Neural cell (in vitro differentiated cells): Measurements from ENCODE around the gene KATNAL1. TPM values are rescaled to one million over a fixed set of nuclear protein-coding genes. Genes with fewer than 3 reads are reported as not detected.
A peak's percentile ranks its signal among the peaks of the same experiment; 100 is the strongest.

ENCODE experiments used
- H2AFZ ChIP-seq: fragments of 200-600, 300-800 bp; sonication (generic), shearing (Covaris generic); 2 replicates; pipeline ENCODE4 v1.6.0; 2014; ENCODE audit warnings: low read depth, mild to moderate bottlenecking, antibody characterized with exemption, low read length, moderate library complexity
- H3F3A ChIP-seq: fragments of 200-600 bp; shearing (Covaris generic); 2 replicates; pipeline ENCODE4 v1.6.1; 2016; ENCODE audit warnings: mild to moderate bottlenecking, moderate library complexity, mixed read lengths, antibody characterized with exemption, low read length; ENCODE audit not compliant: insufficient read depth, poor library complexity, severe bottlenecking
- H3K27ac ChIP-seq: fragments of 200-600, 300-800 bp; sonication (generic), shearing (Covaris generic); 2 replicates; pipeline ENCODE4 v1.5.1; 2014; ENCODE audit warnings: mild to moderate bottlenecking, low read length, moderate library complexity
- H3K27me3 ChIP-seq: fragments of 300-800, 200-600 bp; sonication (generic), shearing (Covaris generic); 2 replicates; pipeline ENCODE4 v1.6.0; 2014; ENCODE audit warnings: mild to moderate bottlenecking, low read depth, low read length, moderate library complexity; ENCODE audit not compliant: insufficient read depth
- H3K36me3 ChIP-seq: fragments of 300-800, 200-600 bp; sonication (generic), shearing (Covaris generic); 2 replicates; pipeline ENCODE4 v1.5.1; 2014; ENCODE audit warnings: mild to moderate bottlenecking, antibody characterized with exemption, low read length, moderate library complexity; ENCODE audit not compliant: insufficient read depth
- H3K4me2 ChIP-seq: fragments of 300-800, 200-600 bp; sonication (generic), shearing (Covaris generic); 2 replicates; pipeline ENCODE4 v1.6.0; 2014; ENCODE audit warnings: mild to moderate bottlenecking, low read length
- H3K4me3 ChIP-seq: fragments of 300-800, 200-600 bp; sonication (generic), shearing (Covaris generic); 2 replicates; pipeline ENCODE4 v1.5.1; 2014; ENCODE audit warnings: mild to moderate bottlenecking, low read length, moderate library complexity
- H3K79me2 ChIP-seq: fragments of 200-600 bp; shearing (Covaris generic); replicated peaks from 2 replicates; pipeline ENCODE4 v1.6.0; 2014; ENCODE audit warnings: mild to moderate bottlenecking, low read length, moderate library complexity; ENCODE audit not compliant: insufficient read depth
- H3K9ac ChIP-seq: fragments of 300-800, 200-600 bp; sonication (generic), shearing (Covaris generic); 2 replicates; pipeline ENCODE4 v1.6.1; 2016; ENCODE audit warnings: mild to moderate bottlenecking, low read length, mixed read lengths
- H3K9me2 ChIP-seq: fragments of 200-600 bp; shearing (Covaris generic); 2 replicates; pipeline ENCODE4 v1.6.1; 2016; ENCODE audit warnings: mild to moderate bottlenecking, low read length, mixed read lengths; ENCODE audit not compliant: insufficient read depth
- H3K9me3 ChIP-seq: fragments of 200-600, 300-800 bp; sonication (generic), shearing (Covaris generic); 2 replicates; pipeline ENCODE4 v1.6.1; 2016; ENCODE audit warnings: mild to moderate bottlenecking, mixed run types, low read length, moderate library complexity, mixed read lengths
- H4K20me1 ChIP-seq: fragments of 200-600 bp; shearing (Covaris generic); 2 replicates; pipeline ENCODE4 v1.6.1; 2016; ENCODE audit warnings: mild to moderate bottlenecking, mixed run types; ENCODE audit not compliant: insufficient read depth
- CTCF ChIP-seq: fragments of 450-650 bp; IDR thresholded peaks from 2 replicates; pipeline ENCODE4 v1.5.1; 2014; ENCODE audit warnings: antibody characterized with exemption, mild to moderate bottlenecking, moderate library complexity; ENCODE audit not compliant: poor library complexity, severe bottlenecking
- EP300 ChIP-seq: fragments of 450-650 bp; conservative IDR thresholded peaks from 2 replicates; pipeline ENCODE4 v1.6.1; 2014; ENCODE audit warnings: antibody characterized with exemption, mild to moderate bottlenecking, moderate library complexity; ENCODE audit not compliant: poor library complexity, severe bottlenecking
- EZH2 ChIP-seq: fragments of 200-600, 300-800 bp; shearing (Covaris generic), sonication (generic); IDR thresholded peaks from 2 replicates; pipeline ENCODE4 v1.6.1; 2014; ENCODE audit warnings: antibody characterized with exemption, low read length, borderline replicate concordance, mild to moderate bottlenecking; ENCODE audit not compliant: insufficient read depth, poor library complexity, severe bottlenecking
- MXI1 ChIP-seq: fragments of 450-650 bp; conservative IDR thresholded peaks from 2 replicates; pipeline ENCODE4 v1.6.1; 2014; ENCODE audit warnings: antibody characterized with exemption, mild to moderate bottlenecking; ENCODE audit not compliant: poor library complexity, severe bottlenecking
- POLR2AphosphoS5 ChIP-seq: IDR thresholded peaks from 2 replicates; pipeline ENCODE4 v1.6.1; 2012
- RAD21 ChIP-seq: fragments of 450-650 bp; conservative IDR thresholded peaks from 2 replicates; pipeline ENCODE4 v1.6.1; 2014; ENCODE audit warnings: antibody characterized with exemption, mild to moderate bottlenecking, moderate library complexity
- REST ChIP-seq: IDR thresholded peaks from 2 replicates; pipeline ENCODE4 v1.6.1; 2012; ENCODE audit warnings: borderline replicate concordance
- SMC3 ChIP-seq: fragments of 450-650 bp; conservative IDR thresholded peaks from 2 replicates; pipeline ENCODE4 v1.6.1; 2014; ENCODE audit warnings: antibody characterized with exemption, mild to moderate bottlenecking, moderate library complexity; ENCODE audit not compliant: poor library complexity
- TAF1 ChIP-seq: IDR thresholded peaks from 2 replicates; pipeline ENCODE4 v1.6.1; 2012; ENCODE audit warnings: low read depth
- polyA minus RNA-seq: library from RNA; depleted of rRNA, polyadenylated mRNA; stranded (reverse); fragments of >200 nt; gene quantifications from 2 replicates; pipeline ENCODE4 v1.2.3, GENCODE V29; 2014
- polyA plus RNA-seq: library from polyadenylated mRNA; depleted of rRNA; stranded (reverse); fragments of >200 nt; gene quantifications from 2 replicates; pipeline ENCODE4 v1.2.3, GENCODE V29; 2014

KATNAL1 gene
- polyA plus RNA-seq, result 21.9 and 24.9 TPM in 2 replicates
- polyA minus RNA-seq, result 57.7 and 76.3 TPM in 2 replicates

GRCh38 chr13:30307194-30307970 is at the start of gene KATNAL1:
Gene KATNAL1 (minus strand): TSS chr13:30307551. CDS start chr13:30283777, 23,774 bp downstream.
- H3K9ac ChIP-seq, result peak within 1 kb of the TSS; percentile 86
- peak within 1 kb of the TSS; percentile 79 for H3K27ac ChIP-seq
- H2AFZ ChIP-seq, result peak within 1 kb of the TSS; percentile 79
- no peaks in the 10 kb centered on the region for H3K27me3 ChIP-seq
- H3K36me3 ChIP-seq, result no peaks in the 10 kb centered on the region
- no peaks in the 10 kb centered on the region for H3K9me3 ChIP-seq
- no peaks in the 10 kb centered on the region for H4K20me1 ChIP-seq
- peaks cover 43% of the 10 kb centered on the region for H3K79me2 ChIP-seq
- H3K4me2 ChIP-seq, result peak within 1 kb of the TSS; percentile 59
- H3K4me3 ChIP-seq, result peak within 1 kb of the TSS; percentile 88
- no peaks in the 10 kb centered on the region for H3F3A ChIP-seq
- TF ChIP-seq RAD21 (peak; percentile 23), MXI1 (peak; percentile 85), REST (peak; percentile 29), TAF1 (peak; percentile 62), EZH2 (no peak), SMC3 (peak; percentile 27), CTCF (peak; percentile 12), POLR2AphosphoS5 (peak; percentile 86), EP300 (peak; percentile 58)
- H3K9me2 ChIP-seq, result no peaks in the 10 kb centered on the region

- Histone ChIP-seq H3K9ac (no peak overlapping the region), H3K79me2 (no peaks in the 10 kb centered on the region), H3K4me3 (no peak overlapping the region), H3K9me2 (no peaks in the 10 kb centered on the region), H3K4me2 (no peak overlapping the region), H3K27ac (no peak overlapping the region), H3K36me3 (no peaks in the 10 kb centered on the region), H4K20me1 (no peaks in the 10 kb centered on the region), H3F3A (no peaks in the 10 kb centered on the region), H3K27me3 (no peaks in the 10 kb centered on the region), H3K9me3 (peaks cover 4% of the 10 kb centered on the region), H2AFZ (no peak overlapping the region)
- TF ChIP-seq MXI1 (no peak), TAF1 (no peak), POLR2AphosphoS5 (no peak), RAD21 (no peak), EP300 (no peak), REST (no peak), EZH2 (no peak), SMC3 (no peak), CTCF (no peak)
Observed at GRCh38 chr13:30355839-30356238, 48.5 kb upstream of the KATNAL1 start.
